HG02970 (cell line): ENCODE results near the gene RPS17.
"Not testable (repeated sequence)": the region's sequence is repeated elsewhere in the genome, so short reads cannot be mapped to it uniquely, and the experiment has no call there.

Experiments used
- ATAC-seq: cut with Tn5 transposase; IDR thresholded peaks from one replicate; pipeline ENCODE4 v1.9.1; 2021; ENCODE audit warnings: mild to moderate bottlenecking, moderate library complexity, moderate number of reproducible peaks; ENCODE audit not compliant: unreplicated experiment, low FRiP score

RPS17 gene

DNA sequence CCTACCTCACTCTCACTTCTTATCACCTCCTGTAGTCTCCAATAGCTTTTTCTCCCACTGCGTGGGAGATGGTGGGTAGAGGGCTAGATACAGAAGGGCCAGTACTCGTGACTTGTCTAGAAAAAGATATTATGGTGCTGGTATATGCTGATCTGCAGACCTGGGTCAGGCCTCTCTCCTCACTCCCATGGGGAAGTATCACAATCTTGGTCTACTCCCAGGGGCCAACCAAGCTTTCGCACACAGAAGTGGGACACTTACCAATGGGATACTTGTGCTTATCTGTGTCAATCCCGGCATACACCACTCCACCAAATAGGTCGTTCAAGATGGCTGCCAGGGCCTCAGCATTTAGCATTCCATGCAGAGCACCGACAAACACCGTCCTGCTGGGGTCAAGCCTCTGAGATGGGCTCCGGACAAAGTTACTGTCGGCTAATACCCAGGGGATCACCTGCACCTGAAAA is 9.0 kb upstream of the RPS17 start:
- no peak for ATAC-seq

DNA sequence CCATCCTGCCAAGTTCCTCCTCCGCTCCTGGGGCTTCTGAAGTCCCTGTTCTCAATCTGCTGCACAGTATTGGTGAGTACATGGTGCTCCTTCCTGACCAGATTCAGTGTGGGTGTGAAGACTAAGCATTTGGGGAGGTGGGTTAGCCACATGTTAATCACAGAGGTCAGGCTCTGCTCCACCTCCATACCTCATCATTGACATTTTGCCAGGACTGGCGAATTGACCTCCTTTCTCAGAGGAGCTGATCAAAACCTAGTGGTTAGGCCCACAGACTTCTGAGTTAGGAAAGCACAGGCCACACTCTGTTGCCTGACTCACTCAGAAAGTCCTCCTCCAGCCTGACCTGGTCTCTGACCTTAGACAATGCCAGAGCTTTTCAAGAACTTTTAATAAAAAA is 8.4 kb upstream of the RPS17 start:
- no peak for ATAC-seq

DNA sequence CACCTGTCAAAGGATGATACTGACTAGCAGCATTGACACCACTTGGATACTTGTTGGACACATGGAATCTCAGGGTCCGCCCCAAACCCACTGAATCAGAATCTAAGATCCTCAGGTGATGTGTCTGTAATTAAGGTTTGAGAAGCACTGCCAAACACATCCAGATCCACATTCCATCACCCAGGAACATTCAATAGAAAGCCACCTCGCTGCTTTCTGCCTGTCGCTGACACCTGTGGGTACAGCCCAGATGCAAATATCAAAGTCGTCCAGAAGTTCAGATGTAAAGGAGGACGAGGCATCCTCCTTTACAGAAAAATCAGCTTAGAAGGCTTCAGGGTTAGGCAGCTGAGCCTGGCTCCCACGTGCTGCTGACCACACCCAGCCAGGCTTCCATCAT is 5.2 kb upstream of the RPS17 start:
- ATAC-seq = no peak

DNA sequence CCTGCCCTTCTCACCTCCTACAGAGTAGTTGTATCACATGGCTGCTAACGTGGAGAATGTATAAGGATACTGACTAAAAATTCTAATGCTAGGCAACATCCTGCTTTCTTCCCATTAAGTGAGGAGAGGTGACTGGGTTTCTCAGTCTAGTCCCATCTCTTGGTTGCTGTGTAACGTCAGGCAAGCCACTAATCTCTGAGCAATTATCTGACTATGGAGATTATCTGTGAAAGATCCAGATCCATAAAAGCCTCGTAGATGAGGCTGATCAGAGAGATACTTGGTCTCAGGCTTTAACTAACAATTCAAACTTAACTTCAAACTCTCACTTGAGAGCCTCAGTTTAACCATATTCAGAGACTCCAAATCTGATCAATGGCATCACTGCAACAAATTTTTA is 4.7 kb upstream of the RPS17 start:
- ATAC-seq = no peak

DNA sequence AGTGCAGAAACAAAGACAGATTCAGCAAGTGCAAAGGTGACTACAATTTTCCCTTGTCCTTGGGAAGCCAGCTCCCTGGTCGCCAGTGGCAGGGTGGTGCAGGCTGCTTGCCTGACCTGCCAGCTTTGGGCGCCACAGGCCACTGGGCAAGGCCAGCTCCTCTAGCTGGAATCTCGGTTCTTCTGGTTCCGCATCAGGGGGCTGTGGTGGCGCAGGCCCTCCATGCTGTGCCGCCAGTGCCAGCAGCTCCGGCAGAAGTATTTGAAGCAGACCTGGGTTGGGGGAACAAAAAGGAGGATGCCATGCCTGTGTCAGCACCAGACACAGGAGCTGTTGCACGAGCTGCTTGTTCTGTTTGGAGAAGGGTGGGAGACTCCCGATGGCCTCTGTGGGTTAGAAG is 4.2 kb upstream of the RPS17 start:
- no peak for ATAC-seq

DNA sequence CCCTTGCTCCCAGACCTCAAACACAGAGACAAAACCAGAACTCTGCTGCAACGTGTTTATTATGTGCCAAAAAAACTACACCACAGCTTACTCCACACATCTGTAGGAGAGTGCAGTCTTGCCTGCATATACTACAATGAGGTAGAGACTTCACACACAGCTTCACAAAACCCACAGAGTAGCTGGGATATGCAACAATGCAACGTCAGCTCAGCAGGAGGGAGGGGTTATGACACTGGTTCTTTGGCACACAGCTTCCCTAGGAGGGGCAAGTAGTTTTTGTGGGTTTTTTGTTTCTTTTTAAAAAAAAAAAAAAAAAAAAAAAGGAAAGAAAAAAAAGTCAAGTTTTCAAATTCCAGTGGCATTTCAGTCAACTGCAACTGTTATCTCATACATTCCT is 2.9 kb upstream of the RPS17 start:
- no peak for ATAC-seq

DNA sequence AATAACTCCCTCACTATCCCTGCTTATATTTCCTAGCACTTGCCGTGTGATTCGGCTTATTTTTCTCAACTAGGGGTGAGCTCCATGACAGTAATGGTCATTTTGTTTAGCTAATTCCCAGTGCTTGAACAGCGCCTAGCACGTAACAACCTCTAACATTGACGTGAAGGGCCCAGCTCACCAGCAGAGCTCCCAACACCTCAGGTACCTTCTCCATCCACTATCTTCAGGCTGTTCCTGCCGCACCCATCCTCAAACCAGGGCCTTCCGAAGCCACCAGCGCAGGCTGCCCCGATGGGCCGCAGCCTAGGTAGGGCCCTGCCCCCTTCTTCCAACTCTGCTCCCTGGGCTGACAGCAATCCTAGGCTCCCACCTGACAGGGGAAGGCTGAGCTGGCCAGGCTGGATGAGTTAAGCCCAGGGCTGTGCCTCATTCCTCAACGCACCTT is 751 bp upstream of the RPS17 start:
- ATAC-seq = no peak

DNA sequence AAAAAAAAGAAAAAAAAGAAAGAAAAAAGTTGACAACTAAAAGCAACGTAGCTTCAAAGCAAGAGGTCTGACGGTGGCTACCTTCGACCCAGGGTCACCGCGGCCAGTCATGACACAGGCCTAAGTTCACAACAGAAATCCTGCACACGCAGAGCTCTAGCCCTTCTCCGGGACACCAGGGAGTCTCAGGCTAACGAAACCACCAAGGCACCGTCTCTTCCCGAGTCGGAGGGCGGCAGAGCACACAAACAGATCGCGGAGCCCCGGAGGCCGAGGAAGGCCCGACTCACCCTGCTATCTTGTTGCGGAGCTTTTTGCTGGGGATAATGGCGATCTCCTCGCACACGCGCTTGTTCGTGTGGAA is 584 bp downstream of the RPS17 start:
- no peak for ATAC-seq

DNA sequence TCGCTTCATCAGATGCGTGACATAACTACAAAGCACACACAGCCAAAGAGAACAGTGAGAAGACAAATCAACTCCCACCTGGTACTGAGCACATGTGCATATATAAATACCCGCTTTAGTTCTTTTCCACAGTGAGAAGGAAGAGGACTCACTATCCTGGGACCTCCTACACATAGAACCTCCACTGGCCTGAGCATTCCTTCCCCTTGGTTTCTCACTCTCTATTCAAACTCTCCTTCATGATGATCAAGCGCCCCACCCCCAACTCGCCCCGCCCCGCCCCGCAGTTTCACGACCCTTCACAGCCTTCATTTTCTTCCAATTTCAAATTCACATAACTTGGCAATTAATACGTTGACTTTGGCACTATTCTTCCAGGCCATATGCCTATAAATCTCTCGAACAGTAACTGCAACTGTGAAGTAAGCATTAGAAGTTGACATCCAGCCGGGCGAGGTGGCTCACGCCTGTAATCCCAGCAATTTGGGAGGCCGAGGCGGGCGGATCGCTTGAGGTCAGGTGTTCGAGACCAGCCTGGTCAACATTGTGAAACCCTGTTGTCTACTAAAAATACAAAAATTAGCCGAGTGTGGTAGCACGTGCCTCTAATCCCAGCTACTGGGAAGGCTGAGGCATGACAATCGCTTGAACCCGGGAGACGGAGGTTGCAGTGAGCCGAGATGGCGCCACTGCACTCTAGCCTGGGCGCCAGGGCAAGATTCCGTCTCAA is 1.1 kb downstream of the RPS17 start:
- no peak for ATAC-seq

DNA sequence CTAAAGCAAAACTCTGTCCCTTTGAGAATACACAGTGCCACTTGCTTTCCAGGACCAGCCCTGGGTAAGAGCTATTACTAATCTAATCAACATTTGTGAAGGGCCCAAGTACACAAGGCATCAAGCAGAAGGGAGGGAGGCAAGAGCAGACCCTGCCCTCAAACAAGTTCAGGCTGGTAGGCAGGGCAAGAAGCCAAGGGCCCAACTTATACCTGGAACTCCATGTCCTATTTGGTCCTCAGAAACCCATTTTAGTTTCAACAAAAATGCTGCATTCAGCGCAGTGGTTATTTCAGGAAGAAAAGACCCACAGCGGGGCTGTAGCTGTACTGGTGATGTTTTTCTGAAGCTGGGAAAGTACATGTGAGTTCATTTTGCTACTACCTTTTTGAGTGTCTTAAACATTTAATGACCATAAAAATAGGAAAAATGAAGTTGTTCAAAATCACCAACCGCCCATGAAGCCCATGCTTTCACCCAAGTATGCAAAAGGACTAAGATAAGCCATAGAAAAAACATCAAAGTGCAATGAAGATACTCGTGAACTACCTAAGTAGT is 2.8 kb downstream of the RPS17 start:
- ATAC-seq = no peak

DNA sequence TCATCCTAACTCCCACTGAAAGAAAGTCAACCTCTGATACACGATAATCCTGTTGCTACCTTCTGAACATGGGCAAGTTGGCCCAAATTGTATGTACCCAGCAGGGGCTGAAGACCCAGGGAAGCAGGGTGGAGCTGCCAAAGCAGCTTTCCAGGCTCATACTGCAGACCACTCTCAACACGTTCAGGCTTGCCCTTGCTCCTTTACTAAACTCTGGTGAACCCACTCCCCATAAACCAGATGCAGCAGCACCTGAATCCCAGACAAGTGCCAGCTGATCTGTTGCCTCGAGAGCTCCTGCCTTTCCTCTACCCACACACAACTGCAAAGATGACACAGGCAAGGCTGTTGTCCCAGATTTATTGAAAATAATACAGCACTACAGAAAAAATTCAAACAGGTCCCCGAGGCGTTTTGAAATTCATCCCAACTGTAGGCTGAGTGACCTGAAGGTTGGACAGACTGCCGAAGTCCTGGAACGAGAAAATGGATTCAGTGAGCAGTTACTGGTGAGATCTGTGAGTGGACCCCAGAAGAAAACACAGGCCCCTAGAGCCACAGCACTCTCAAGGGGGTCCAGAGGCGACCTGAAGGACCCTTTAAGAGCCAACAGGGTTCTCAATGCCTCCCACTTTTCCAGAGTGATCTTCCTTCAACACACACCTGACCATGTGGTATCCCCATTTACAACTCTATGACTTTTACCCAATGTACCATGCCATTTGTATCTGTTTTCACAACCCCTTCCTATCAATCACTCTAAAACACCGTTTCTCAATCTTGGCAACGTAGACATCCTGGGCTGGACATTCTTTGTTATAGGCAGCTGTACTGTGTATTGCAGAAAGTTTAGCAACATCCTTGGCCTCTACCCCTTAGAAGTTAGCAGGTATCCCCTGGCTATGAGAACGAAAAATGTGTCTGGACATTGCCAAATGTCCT is 3.6 kb downstream of the RPS17 start:
- ATAC-seq = no peak

DNA sequence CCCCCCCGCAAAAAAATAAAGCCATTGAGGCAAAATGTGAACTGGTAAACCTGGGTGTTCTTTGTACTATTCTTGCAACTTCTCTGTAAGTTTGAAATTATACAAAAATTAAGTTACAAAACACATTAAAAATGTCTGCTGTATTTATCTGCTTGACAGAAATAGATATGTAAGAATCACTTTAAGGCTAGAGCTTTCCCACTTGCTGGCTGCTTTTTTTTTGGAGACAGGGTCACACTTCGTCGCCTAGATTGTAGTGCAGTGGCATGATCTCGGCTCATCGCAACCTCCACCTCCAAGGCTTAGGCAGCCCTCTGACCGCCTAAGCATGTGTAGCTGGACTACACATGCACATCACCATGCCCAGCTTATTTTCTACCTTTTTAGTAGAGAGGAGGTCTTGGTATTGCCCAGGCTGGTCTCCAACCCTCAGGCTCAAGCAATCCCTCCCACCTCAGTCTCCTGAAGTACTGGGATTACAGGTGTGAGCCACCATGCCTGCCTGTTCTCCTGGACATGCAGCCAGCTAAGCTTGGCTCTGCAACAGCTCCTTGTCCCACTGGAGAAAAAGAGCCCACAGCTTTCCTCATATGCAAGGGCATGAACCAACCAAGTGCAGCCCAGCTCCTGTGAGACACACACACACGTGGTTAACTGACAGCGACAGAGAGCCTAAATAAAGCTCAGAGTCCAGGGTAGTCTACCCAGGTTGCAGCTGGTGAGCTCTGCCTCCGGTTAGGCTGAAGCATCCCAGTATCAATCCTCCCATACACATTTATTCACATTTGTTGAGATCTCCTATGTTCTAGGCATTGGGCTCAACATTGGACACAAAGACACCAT is 4.5 kb downstream of the RPS17 start:
- ATAC-seq = no peak

DNA sequence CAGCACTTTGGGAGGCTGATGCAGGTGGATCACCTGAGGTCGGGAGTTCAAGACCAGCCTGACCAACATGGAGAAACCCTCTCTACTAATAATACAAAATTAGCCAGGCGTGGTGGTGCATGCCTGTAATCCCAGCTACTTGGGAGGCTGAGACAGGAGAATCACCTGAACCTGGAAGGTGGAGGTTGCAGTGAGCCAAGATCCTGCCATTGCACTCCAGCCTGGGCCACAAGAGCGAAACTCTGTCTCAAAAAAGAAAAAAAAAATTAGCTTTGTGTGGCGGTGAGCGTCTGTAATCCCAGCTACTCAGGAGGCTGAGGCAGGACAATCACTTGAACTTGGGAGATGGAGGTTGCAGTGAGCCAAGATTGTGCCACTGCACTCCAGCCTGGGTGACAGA is 5.1 kb downstream of the RPS17 start:
- ATAC-seq = not testable (repeated sequence)

DNA sequence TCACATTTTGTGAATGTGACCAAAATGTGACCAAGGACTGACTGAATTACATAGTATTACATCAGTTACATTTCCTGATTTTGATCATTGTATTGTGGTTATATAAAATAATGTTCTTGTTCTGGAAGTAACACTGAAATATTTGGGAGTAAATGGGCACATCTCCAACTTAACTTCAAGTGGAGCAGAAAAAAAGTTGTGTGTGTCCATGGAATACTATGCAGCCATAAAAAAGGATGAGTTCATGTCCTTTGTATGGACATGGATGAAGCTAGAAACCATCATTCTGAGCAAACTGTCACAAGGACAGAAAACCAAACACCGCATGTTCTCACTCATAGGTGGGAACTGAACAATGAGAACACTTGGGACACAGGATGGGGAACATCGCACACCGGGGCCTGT is 5.8 kb downstream of the RPS17 start:
- not testable (repeated sequence) for ATAC-seq

DNA sequence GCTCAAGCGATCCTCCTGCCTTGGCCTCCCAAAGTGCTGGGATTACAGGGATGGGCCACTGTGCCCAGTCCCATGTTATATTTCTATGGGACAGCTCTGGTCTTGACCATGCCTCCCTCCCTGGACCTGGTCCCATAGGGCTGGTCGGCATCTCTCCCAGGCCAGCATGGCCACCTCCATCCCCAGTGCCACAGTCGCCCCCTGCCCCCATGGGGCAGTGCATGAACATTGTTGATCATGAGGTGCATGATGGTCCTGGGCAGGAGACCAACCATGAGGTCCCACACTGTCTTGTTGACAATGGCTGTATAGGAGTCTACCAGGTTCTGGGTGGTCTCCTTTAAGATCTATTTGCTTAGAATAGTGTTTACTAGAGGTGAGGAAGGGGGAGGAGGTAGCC is 6.5 kb downstream of the RPS17 start:
- no peak for ATAC-seq

DNA sequence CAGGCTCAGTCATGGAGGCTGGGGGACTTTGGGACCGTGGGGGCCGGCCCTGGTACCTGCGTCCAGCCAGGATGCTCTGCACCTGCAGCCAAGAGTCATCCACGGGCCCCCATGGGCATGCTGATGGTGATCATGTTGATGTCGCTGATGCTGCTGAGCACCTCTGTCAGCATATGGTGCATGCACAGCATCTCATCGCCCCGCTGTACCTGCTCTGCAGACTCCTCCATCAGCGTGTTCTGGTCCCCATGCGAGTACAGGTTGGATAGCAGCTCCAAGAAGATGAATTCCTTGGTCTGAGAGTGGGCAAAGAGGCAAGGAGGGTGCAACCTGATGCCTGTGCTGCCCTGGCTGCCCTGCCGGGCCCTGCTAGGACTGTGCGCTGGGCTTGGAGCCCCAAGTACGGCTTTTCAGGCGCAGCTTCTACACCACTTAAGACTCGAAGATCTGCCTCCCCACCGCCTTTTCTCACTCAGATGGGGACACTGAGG is 7.2 kb downstream of the RPS17 start:
- no peak for ATAC-seq

DNA sequence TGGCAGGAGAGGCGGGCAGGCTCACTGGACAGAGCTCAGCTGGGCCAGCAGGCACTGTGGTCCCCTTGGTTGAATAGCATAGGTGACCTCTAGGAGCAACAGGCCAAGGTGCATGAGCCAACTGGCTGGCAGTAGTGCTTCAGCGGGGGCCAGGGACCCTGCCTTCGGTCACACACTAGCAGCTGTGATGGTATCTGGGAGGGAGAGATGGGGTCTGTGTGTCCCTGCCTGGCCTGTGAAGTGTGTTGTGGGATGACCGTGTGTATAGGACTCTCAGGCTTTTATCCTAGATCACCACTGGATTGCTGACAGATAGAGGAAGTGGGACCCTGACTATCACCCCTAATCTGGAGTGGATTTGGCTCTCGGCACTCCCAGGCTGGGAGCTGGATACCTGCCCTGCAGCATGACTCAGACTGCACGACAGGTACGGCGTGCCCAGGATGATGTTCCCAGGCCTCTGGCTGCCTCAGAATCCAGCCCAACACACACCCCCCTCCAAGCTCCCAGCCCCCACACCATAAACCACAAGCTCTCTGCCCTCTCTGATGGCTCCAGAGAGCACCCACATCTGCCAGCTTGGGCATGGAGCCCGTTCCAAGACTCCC is 7.8 kb downstream of the RPS17 start:
- no peak for ATAC-seq

DNA sequence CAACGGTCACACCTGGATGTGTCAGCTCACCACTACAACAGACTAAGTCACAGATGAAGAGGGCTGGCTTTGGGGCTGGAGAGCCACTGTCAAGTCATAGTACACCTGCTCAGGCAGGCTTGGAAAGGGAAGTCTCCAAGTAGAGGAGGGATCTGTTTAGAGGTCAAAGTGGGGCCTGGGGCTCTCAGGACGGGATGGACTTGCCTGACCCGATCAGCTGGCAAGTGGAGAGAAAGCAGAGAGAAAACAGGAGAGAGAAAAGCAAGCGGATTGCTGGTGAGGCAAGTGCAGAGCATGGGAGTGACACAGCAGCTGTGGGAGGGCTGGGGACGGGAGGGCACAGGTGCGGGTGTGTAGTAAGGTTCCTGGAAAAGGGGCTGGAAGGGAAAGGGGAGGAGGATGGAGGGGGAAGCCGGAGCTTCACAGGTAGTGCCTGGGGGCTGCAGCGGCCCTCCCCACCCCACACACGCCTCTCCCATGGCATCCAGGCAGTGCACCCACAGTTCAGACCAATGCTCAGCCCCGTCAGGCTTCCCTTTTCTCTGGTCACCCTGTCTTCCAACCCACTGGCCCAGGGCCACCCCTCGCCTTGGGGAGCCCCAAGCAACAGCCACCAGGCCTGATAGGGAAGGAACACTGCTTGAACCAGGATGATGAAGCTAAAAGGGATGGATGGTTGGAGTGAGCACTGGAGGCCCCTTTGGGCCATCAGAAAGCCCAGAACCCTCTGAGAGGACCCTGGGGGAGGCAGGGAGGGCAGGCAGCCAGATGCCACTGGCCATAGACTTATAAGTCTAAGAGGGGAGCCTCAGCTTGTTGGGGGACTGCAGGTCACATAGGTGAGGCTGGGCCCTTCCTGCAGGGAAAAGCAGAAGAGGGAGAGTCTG is 8.5 kb downstream of the RPS17 start:
- no peak for ATAC-seq
